Uterus (tissue), 4 donors: ENCODE results near the gene HOXC6. TPM values are rescaled to one million over a fixed set of nuclear protein-coding genes. Genes with fewer than 3 reads are reported as not detected.

Experiments used
- DNase-seq, 2 donors: peaks; one replicate each; pipeline ENCODE4 v3.0.0-alpha.2; 2019 to 2020
- H3K27ac ChIP-seq, 2 donors: fragments of 200-600 bp; sonication (generic); 1 replicate in 1 of 2; 2 replicates in 1 of 2; pipeline ENCODE4 v1.5.1; 2016 to 2018
- H3K27me3 ChIP-seq, 2 donors: fragments of 200-600 bp; sonication (generic); one replicate each; pipeline ENCODE4 v1.5.1; 2018 to 2019; ENCODE audit warnings: control low read depth in 1 of 2
- H3K36me3 ChIP-seq, 2 donors: fragments of 200-600 bp; sonication (generic); one replicate each; pipeline ENCODE4 v1.5.1; 2019; ENCODE audit warnings: control low read depth in 1 of 2
- H3K4me1 ChIP-seq, 2 donors: fragments of 200-600 bp; sonication (generic); one replicate each; pipeline ENCODE4 v1.5.1; 2018 to 2019; ENCODE audit warnings: control low read depth in 1 of 2
- H3K4me3 ChIP-seq, 2 donors: fragments of 200-600 bp; sonication (generic); 1 replicate in 1 of 2; 2 replicates in 1 of 2; pipeline ENCODE4 v1.5.1; 2018 to 2019; ENCODE audit warnings: mild to moderate bottlenecking in 1 of 2
- H3K9me3 ChIP-seq, 2 donors: fragments of 200-600 bp; sonication (generic); one replicate each; pipeline ENCODE4 v1.5.1; 2019; ENCODE audit warnings: control low read depth in 1 of 2
- POLR2A ChIP-seq, 2 donors: fragments of 450-650 bp; IDR thresholded peaks; one replicate each; pipeline ENCODE4 v1.6.1; 2016; ENCODE audit warnings: antibody characterized with exemption in 2 of 2, mild to moderate bottlenecking in 1 of 2, moderate library complexity in 1 of 2
- intact Hi-C: fragments of 100-400 bp; cut with DNase I; formaldehyde crosslinking; loops from one replicate; pipeline ENCODE4 v1.15.1; 2023; ENCODE audit warnings: low total_unique reads
- total RNA-seq, 4 donors: library from RNA; depleted of rRNA in 3 of 4; stranded (reverse); fragments of >200 nt in 3 of 4; gene quantifications; one replicate each; pipeline versions ENCODE4 v1.1.0 to v1.2.4, GENCODE V29; 2014 to 2023
- TF ChIP-seq, protein P1 (sequence below), 4 experiments: fragments of 200-600 bp in 2 of 4; fragments of 450-650 bp in 2 of 4; sonication (generic) in 2 of 4; IDR thresholded peaks; one replicate each; pipeline ENCODE4 v1.5.1; 2016 to 2019; ENCODE audit warnings: antibody characterized with exemption in 4 of 4, mild to moderate bottlenecking in 2 of 4, moderate library complexity in 1 of 4
- donor health status: DM: yes; HTN: yes; CAD: no.

Gene HOXC6
- total RNA-seq, 4 donors from 2014 or later: 1.2 to 20.4 (median 2.1) TPM; not detected in 1

DNA sequence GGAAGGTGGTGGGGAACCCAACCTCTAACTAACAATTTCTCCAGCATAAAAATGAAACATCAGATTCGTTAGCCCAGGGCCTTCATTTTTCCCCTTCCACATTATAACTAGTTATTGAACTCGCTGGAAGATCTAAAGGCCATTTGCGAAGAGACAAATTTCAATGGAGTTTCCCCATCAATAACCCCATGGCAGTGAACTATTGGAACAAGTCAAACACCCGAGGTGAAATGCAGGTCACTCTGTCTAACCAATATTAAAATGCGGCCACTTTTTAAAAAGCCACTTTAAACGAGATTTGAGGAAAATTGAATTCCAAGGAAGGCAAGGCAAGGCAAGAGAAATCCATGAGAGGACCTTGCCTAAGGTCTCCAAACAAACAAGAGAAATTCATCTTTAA, 20.9 kb downstream of the HOXC6 start:
- intact Hi-C loops: no loop called here
- Histone ChIP-seq H3K36me3 (no peaks in the 10 kb centered on the region), H3K4me3 (no peak overlapping the region), H3K27me3 (peaks cover 0 to 56% of the 10 kb centered on the region in 2 donors), H3K9me3 (no peaks in the 10 kb centered on the region), H3K27ac (no peak overlapping the region), H3K4me1 (peaks cover 0 to 8% of the 10 kb centered on the region in 2 donors)
- no peak for DNase-seq
- no peak for TF ChIP-seq POLR2A (IDR thresholded peaks at IDR 0.05)
- TF ChIP-seq, protein P1, sequence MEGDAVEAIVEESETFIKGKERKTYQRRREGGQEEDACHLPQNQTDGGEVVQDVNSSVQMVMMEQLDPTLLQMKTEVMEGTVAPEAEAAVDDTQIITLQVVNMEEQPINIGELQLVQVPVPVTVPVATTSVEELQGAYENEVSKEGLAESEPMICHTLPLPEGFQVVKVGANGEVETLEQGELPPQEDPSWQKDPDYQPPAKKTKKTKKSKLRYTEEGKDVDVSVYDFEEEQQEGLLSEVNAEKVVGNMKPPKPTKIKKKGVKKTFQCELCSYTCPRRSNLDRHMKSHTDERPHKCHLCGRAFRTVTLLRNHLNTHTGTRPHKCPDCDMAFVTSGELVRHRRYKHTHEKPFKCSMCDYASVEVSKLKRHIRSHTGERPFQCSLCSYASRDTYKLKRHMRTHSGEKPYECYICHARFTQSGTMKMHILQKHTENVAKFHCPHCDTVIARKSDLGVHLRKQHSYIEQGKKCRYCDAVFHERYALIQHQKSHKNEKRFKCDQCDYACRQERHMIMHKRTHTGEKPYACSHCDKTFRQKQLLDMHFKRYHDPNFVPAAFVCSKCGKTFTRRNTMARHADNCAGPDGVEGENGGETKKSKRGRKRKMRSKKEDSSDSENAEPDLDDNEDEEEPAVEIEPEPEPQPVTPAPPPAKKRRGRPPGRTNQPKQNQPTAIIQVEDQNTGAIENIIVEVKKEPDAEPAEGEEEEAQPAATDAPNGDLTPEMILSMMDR (IDR thresholded peaks at IDR 0.05): no peak

DNA sequence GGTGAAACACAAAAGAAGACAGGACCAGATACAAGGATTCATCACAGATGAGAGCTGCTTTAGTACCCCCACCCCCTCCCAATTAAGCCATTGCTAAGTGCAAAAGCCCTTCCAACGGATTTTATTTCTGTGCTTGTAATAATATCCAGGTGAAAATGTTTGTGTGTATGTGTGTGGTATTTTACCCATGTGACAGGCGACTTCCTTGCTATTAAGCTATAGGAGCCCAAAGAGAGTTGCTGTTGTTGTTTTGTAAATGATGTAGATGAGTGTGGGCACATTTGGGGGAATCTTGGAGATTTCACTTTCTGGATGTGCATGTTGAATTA, 22.2 kb downstream of the HOXC6 start:
- no peak for TF ChIP-seq POLR2A (IDR thresholded peaks at IDR 0.05)
- TF ChIP-seq, protein P1 (IDR thresholded peaks at IDR 0.05): no peak
- DNase-seq: no peak
- peaks cover 0 to 46% of the 10 kb centered on the region in 2 donors for H3K27me3 ChIP-seq
- H3K4me3 ChIP-seq: no peak overlapping the region
- H3K4me1 ChIP-seq: peaks cover 0 to 7% of the 10 kb centered on the region in 2 donors
- no peak overlapping the region for H3K27ac ChIP-seq
- H3K36me3 ChIP-seq: no peaks in the 10 kb centered on the region
- no peaks in the 10 kb centered on the region for H3K9me3 ChIP-seq
- intact Hi-C loops: no loop called here

DNA sequence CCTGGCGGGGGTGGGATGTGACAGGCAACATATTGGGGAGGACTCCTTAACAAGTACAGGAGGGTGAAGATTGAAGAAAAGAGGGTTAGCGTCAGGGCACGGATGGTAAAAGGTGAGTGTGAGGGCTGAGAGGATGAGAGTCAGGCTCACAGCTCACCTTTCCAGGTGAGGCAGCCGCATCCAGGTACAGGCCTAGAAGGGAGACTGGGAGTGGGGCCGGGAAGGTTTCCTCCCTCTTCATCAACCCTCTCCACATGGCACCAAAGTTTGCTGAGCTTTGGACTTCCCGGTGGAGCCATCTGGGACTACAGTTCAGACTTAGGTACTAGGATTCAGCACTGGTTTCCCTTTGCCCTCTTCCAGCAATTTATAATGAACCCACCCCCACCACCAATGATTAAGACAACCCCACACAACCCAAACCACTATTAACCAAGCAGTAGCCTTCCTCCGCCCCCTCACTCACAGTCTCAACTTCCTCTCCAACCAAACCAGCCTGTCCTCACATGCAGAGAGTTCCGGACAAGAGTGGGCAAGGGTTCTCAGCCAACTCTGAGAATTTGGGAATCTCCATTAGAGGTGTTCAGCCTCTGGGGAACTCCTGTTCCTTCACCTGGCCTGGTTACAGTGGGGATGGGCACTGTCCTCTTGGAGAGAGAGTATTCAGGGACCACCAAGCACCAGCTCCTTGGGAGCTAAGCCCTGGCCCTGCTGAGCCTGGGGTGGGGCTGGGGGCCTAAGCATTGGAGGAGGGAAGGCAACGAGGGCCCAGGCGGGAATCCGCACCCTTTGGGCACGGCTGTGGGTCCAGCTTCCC, 23.0 kb downstream of the HOXC6 start:
- peaks cover 0 to 7% of the 10 kb centered on the region in 2 donors for H3K4me1 ChIP-seq
- DNase-seq: no peak
- peaks cover 0 to 38% of the 10 kb centered on the region in 2 donors for H3K27me3 ChIP-seq
- no peak for TF ChIP-seq POLR2A (IDR thresholded peaks at IDR 0.05)
- TF ChIP-seq, protein P1 (IDR thresholded peaks at IDR 0.05): no peak
- no peak overlapping the region for H3K27ac ChIP-seq
- intact Hi-C loops: no loop called here
- H3K36me3 ChIP-seq: no peaks in the 10 kb centered on the region
- no peaks in the 10 kb centered on the region for H3K9me3 ChIP-seq
- no peak overlapping the region for H3K4me3 ChIP-seq

DNA sequence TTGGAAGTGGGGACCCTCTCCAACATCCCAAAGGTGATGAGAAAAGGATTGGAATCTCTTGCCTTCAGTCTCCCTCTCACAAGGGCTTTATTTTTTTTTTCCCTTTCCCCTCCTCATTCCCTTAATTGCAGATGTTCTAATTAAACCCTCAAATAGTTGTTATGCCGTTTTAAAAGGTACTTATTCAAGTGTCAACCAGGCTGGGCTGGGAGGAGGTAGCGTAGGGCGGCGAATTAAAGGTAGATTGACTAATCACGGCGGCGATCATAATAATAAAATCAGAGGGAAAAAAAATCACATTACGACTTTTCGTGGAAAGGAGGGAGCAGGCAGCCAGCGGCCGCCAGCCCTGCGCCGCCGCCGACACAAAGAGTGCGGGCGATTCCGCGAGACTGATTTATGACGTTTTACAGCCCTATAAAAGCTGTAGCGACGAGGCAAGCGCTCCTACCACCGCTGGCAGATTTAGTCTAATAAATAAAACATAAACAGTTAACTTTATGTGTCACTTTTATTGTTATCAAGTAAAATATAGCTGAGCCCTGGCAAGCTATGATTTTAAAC, 23.7 kb downstream of the HOXC6 start:
- Histone ChIP-seq H3K9me3 (no peaks in the 10 kb centered on the region), H3K27me3 (peaks cover 0 to 32% of the 10 kb centered on the region in 2 donors), H3K27ac (no peak overlapping the region), H3K4me3 (peak overlapping the region in 1 of 2 donors; percentile 21), H3K4me1 (peaks cover 0 to 7% of the 10 kb centered on the region in 2 donors), H3K36me3 (no peaks in the 10 kb centered on the region)
- intact Hi-C loops: no loop called here
- peak in 1 of 2 donors; percentile 68 for DNase-seq
- TF ChIP-seq POLR2A (IDR thresholded peaks at IDR 0.05): no peak
- TF ChIP-seq, protein P1 (IDR thresholded peaks at IDR 0.05): no peak

DNA sequence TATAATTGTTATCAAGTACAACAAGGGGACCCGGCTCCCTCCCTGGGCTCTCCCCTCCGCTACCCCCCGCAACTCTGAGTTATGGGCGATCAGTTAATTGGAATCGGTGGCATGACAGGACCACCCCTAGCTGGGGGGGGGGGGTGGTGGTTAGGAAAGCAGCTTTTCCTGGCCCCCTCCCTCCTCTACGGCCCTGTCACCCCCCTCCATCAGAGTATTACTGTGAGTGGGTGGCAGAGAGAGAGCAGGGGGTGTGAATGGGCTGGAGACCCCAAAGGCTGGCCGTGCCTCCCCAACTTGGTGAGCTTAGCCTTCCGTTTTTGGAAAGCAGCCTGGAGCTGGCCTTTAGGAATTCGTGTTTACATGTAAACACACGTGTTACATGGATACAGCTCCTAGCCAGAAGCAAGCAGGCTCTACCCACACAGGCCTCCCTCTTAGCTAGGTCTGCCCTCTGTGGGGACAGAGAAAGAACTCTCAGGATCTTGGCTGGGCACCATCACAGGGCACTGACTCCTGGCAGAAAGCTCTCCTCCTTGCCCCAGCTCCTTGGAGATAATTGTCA, 24.3 kb downstream of the HOXC6 start:
- Histone ChIP-seq H3K4me3 (no peak overlapping the region), H3K27ac (no peak overlapping the region), H3K9me3 (no peaks in the 10 kb centered on the region), H3K4me1 (peaks cover 0 to 7% of the 10 kb centered on the region in 2 donors), H3K36me3 (no peaks in the 10 kb centered on the region), H3K27me3 (peaks cover 0 to 27% of the 10 kb centered on the region in 2 donors)
- DNase-seq: no peak
- TF ChIP-seq POLR2A (IDR thresholded peaks at IDR 0.05): no peak
- TF ChIP-seq, protein P1 (IDR thresholded peaks at IDR 0.05): no peak
- intact Hi-C loops: no loop called here
